Neural cell (in vitro differentiated cells): ENCODE data around the gene ZNF695.

Experiments
- EP300 ChIP-seq: fragments of 450-650 bp; conservative IDR thresholded peaks from 2 replicates; pipeline ENCODE4 v1.6.1; 2014; ENCODE audit warnings: antibody characterized with exemption, mild to moderate bottlenecking, moderate library complexity; ENCODE audit not compliant: poor library complexity, severe bottlenecking
- EZH2 ChIP-seq: fragments of 200-600, 300-800 bp; shearing (Covaris generic), sonication (generic); IDR thresholded peaks from 2 replicates; pipeline ENCODE4 v1.6.1; 2014; ENCODE audit warnings: antibody characterized with exemption, low read length, borderline replicate concordance, mild to moderate bottlenecking; ENCODE audit not compliant: insufficient read depth, poor library complexity, severe bottlenecking
- POLR2AphosphoS5 ChIP-seq: IDR thresholded peaks from 2 replicates; pipeline ENCODE4 v1.6.1; 2012
- TAF1 ChIP-seq: IDR thresholded peaks from 2 replicates; pipeline ENCODE4 v1.6.1; 2012; ENCODE audit warnings: low read depth
- TF ChIP-seq, protein P1 (sequence below): fragments of 450-650 bp; IDR thresholded peaks from 2 replicates; pipeline ENCODE4 v1.5.1; 2014; ENCODE audit warnings: antibody characterized with exemption, mild to moderate bottlenecking, moderate library complexity; ENCODE audit not compliant: poor library complexity, severe bottlenecking

- TF ChIP-seq, protein P1, sequence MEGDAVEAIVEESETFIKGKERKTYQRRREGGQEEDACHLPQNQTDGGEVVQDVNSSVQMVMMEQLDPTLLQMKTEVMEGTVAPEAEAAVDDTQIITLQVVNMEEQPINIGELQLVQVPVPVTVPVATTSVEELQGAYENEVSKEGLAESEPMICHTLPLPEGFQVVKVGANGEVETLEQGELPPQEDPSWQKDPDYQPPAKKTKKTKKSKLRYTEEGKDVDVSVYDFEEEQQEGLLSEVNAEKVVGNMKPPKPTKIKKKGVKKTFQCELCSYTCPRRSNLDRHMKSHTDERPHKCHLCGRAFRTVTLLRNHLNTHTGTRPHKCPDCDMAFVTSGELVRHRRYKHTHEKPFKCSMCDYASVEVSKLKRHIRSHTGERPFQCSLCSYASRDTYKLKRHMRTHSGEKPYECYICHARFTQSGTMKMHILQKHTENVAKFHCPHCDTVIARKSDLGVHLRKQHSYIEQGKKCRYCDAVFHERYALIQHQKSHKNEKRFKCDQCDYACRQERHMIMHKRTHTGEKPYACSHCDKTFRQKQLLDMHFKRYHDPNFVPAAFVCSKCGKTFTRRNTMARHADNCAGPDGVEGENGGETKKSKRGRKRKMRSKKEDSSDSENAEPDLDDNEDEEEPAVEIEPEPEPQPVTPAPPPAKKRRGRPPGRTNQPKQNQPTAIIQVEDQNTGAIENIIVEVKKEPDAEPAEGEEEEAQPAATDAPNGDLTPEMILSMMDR: no peak
- TF ChIP-seq EZH2: no peak
- no peak for TF ChIP-seq POLR2AphosphoS5
- no peak for TF ChIP-seq EP300
- TF ChIP-seq TAF1: no peak
Observed at GRCh38 chr1:246989901-246990300, 18.0 kb downstream of the ZNF695 start.
